ENCODE results near the gene SHLD1. TPM values are rescaled to one million over a fixed set of nuclear protein-coding genes. Genes with fewer than 3 reads are reported as not detected.

SHLD1 gene
- total RNA-seq, 1 experiment from 2014 or later: 6.7 TPM

DNA sequence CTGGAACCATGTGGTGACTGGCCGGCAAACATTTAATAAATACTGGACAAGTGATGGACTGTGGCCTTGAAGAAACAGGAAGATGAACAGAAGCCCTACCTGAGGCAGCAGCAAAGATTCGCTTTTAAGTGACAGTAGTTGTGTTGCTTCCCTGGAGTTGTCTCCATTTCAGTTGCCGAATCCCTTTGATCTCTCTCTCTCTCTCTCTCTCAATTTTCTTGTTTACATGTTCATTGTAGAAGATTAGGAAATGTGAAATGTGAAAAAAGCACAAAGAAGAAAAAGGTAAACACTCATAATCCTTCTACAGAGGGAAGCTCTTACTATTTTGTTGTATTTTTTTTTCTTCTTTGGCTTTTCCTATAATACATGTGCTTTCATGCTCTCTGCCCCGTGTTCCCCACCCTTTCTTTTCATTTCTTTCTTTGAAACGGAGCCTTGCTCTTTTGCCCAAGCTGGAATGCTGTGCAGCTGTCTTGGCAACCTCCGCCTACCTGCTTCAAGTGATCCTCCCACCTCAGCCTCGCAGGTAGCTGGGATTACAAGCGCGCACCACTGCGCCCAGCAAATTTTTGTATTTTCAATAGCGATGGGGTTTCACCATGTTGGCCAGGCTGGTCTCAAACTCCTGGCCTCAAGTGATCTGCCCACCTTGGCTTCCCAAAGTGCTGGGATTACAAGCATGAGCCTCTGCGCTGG is 81.5 kb downstream of the SHLD1 start:
- no peak overlapping the region for H4K5ac ChIP-seq (ENCODE audit: insufficient read length, low read depth, low read length)

More for the DNA sequence above, 81.5 kb downstream of the SHLD1 start:
- H3K9me3 Mint-ChIP-seq: no peaks in the 10 kb centered on the region; a peak in 1 of 5 replicates
- Histone ChIP-seq H3T11ph (ENCODE audit: low read length) (no peak overlapping the region), H3K4me1 (ENCODE audit: insufficient read depth, low read length) (no peaks in the 10 kb centered on the region), H3K79me2 (ENCODE audit: insufficient read depth, low read length) (no peaks in the 10 kb centered on the region), H3K56ac (ENCODE audit: insufficient read length, low read depth, low read length) (no peak overlapping the region), H3K4me2 (ENCODE audit: insufficient read depth, insufficient read length, low read length) (no peak overlapping the region), H2BK20ac (ENCODE audit: low read depth, low read length, poor library complexity, severe bottlenecking) (no peak overlapping the region), H3K79me1 (ENCODE audit: insufficient read depth, low read depth, low read length, poor library complexity, severe bottlenecking) (no peaks in the 10 kb centered on the region), H3K23me2 (ENCODE audit: insufficient read length, low read depth, low read length, poor library complexity, severe bottlenecking) (no peaks in the 10 kb centered on the region), H3K18ac (ENCODE audit: insufficient read length, low read depth, low read length) (no peak overlapping the region), H3K4ac (ENCODE audit: low read depth, low read length) (no peak overlapping the region), H2AK5ac (ENCODE audit: insufficient read length, low read length) (no peak overlapping the region), H4K91ac (ENCODE audit: insufficient read length, low read depth, low read length) (no peak overlapping the region), H2AFZ (ENCODE audit: low read length) (no peak overlapping the region), H2BK120ac (ENCODE audit: low read depth, low read length, poor library complexity, severe bottlenecking) (no peak overlapping the region), H3K27me3 (ENCODE audit: insufficient read depth, low read length) (no peaks in the 10 kb centered on the region), H3K9ac (ENCODE audit: extremely low read depth, insufficient read length, low read length) (no peak overlapping the region), H3K23ac (ENCODE audit: insufficient read length, low read depth, low read length) (no peak overlapping the region), H3K27ac (ENCODE audit: insufficient read length, low read depth, low read length) (no peak overlapping the region), H2BK12ac (ENCODE audit: insufficient read length, low read depth, low read length) (no peak overlapping the region), H4K20me1 (ENCODE audit: control insufficient read depth, insufficient read depth, insufficient read length) (no peaks in the 10 kb centered on the region), H4K8ac (replicated peaks; ENCODE audit: insufficient read length, low read depth, low read length) (no peak overlapping the region), H2BK5ac (ENCODE audit: insufficient read length, low read length) (no peak overlapping the region), H3K9me3 (ENCODE audit: control insufficient read depth, low read depth, low read length) (no peaks in the 10 kb centered on the region), H2BK15ac (ENCODE audit: low read depth, low read length) (no peak overlapping the region), H3K14ac (ENCODE audit: insufficient read depth, low read length) (no peak overlapping the region)
- no peak for DNase-seq
- no peak overlapping the region for H3K27ac Mint-ChIP-seq
- H3K27me3 Mint-ChIP-seq (ENCODE audit: low read depth): no peaks in the 10 kb centered on the region
- peaks cover 2 to 6% of the 10 kb centered on the region in 2 experiments; a peak in 2 of 4 replicates for H3K4me1 Mint-ChIP-seq
- H3K4me3 Mint-ChIP-seq: no peak overlapping the region
- H3K36me3 Mint-ChIP-seq (ENCODE audit: insufficient read depth in 1 of 3, low read depth in 3 of 3): no peaks in the 10 kb centered on the region
- WGBS (ENCODE audit: extremely low coverage, insufficient read length, low lambda C conversion rate): no CpG with 5 or more reads among the region's 12 CpGs
- TF ChIP-seq, protein P1, sequence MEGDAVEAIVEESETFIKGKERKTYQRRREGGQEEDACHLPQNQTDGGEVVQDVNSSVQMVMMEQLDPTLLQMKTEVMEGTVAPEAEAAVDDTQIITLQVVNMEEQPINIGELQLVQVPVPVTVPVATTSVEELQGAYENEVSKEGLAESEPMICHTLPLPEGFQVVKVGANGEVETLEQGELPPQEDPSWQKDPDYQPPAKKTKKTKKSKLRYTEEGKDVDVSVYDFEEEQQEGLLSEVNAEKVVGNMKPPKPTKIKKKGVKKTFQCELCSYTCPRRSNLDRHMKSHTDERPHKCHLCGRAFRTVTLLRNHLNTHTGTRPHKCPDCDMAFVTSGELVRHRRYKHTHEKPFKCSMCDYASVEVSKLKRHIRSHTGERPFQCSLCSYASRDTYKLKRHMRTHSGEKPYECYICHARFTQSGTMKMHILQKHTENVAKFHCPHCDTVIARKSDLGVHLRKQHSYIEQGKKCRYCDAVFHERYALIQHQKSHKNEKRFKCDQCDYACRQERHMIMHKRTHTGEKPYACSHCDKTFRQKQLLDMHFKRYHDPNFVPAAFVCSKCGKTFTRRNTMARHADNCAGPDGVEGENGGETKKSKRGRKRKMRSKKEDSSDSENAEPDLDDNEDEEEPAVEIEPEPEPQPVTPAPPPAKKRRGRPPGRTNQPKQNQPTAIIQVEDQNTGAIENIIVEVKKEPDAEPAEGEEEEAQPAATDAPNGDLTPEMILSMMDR (conservative IDR thresholded peaks at IDR 0.05): no peak

All from H9 (cell line).